ENCODE results near the gene NFATC2.

NFATC2 gene

DNA sequence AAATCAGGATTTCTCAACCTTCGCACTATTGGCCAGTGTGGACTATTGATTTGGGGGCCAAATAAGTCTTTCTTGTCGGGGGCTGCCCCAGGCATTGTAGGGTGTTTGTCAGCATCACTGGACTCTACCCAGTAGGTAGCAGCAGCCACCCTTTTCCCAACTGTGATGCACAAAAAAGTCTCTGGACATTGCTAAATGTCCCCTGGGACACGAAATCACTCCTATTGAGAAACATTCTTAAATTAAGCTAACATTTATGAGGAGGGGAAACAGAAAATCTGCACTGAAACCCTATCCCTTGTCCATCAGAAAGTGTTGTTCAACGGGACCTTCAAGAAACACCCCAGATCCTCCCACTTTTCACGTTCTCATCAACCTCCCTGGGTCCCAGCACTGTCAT lies 54.2 kb downstream of the NFATC2 start:
- DNase-seq (ENCODE audit: low read depth, low spot score): no peak
- CTCF ChIA-PET: interaction anchor here (1.3 kb wide), 1 partner anchor 106 kb away, joined by 3 read pairs; no protein-coding TSS in a partner anchor
- TF ChIP-seq, protein P1, sequence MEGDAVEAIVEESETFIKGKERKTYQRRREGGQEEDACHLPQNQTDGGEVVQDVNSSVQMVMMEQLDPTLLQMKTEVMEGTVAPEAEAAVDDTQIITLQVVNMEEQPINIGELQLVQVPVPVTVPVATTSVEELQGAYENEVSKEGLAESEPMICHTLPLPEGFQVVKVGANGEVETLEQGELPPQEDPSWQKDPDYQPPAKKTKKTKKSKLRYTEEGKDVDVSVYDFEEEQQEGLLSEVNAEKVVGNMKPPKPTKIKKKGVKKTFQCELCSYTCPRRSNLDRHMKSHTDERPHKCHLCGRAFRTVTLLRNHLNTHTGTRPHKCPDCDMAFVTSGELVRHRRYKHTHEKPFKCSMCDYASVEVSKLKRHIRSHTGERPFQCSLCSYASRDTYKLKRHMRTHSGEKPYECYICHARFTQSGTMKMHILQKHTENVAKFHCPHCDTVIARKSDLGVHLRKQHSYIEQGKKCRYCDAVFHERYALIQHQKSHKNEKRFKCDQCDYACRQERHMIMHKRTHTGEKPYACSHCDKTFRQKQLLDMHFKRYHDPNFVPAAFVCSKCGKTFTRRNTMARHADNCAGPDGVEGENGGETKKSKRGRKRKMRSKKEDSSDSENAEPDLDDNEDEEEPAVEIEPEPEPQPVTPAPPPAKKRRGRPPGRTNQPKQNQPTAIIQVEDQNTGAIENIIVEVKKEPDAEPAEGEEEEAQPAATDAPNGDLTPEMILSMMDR (IDR thresholded peaks at IDR 0.05; ENCODE audit: insufficient read depth, low read length, missing control alignments): no peak
- no peak overlapping the region for H3K4me3 ChIP-seq (ENCODE audit: low read depth, low read length)
- POLR2A ChIA-PET: no interaction called here

DNA sequence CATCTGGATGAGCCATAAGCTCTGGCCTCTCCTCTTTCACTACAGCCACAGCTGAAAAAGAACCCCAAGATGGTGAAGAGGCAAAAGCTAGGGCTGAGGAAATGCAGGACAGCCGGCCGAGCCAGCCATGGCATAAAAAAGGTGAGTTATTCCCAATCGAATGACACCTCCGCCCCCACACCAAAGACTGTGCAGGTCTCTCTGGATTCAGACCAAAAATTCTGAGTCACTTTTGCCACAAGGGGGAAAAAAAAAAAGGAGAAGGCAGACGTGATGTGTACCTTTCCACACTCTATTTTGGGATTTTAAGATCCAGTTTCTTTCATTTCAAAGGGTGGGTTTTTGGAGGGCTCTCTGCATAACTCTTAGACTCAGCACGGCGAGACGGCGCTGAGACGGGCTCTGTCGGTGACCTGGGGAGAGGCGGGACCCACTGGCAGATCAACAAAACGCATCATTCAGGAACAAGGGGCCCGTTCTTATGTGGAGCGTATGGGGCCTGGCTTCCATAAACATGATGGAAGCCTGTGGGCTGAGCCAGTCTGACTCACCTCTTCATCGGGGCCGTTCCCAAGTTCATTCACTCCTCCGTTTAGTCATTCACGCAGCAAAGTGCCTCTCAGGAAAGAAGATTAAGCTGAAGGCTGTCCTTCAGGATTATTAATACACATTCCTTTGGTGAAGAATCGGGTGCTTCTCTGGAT lies 54.8 kb downstream of the NFATC2 start:
- DNase-seq (ENCODE audit: low read depth, low spot score): no peak
- H3K4me3 ChIP-seq (ENCODE audit: low read depth, low read length): no peak overlapping the region
- CTCF ChIA-PET: interaction anchor here (1.0 to 2.2 kb wide), 3 partner anchors 13 to 107 kb away, joined by 3 to 9 read pairs (median 3); no protein-coding TSS in a partner anchor
- TF ChIP-seq, protein P1 (IDR thresholded peaks at IDR 0.05; ENCODE audit: insufficient read depth, low read length, missing control alignments): no peak
- POLR2A ChIA-PET: interaction anchor here (0.7 kb wide), 1 partner anchor 32 kb away, joined by 3 read pairs; no protein-coding TSS in a partner anchor

DNA sequence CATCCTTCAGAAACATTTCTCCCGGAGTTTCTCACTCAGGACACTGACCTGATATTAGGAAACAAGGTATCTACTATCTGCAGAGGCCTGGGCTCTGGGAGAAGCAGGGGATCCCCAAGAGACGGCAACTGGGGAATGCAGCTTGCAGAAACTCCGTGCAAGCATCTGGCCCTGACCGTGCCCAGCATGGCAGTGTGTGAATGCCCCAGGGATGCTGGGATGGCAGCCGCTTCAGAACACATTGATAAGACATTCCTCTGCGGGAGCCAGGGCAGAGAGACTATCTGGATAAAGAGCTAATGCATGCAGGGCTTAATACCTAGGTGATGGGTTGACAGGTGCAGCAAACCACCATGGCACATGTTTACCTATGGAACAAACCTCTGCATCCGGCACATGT lies 55.4 kb downstream of the NFATC2 start:
- no peak for DNase-seq (ENCODE audit: low read depth, low spot score)
- CTCF ChIA-PET: interaction anchor here (1.0 to 2.2 kb wide), 2 partner anchors 12 to 14 kb away, joined by 3 to 9 read pairs; no protein-coding TSS in a partner anchor
- TF ChIP-seq, protein P1 (IDR thresholded peaks at IDR 0.05; ENCODE audit: insufficient read depth, low read length, missing control alignments): no peak

DNA sequence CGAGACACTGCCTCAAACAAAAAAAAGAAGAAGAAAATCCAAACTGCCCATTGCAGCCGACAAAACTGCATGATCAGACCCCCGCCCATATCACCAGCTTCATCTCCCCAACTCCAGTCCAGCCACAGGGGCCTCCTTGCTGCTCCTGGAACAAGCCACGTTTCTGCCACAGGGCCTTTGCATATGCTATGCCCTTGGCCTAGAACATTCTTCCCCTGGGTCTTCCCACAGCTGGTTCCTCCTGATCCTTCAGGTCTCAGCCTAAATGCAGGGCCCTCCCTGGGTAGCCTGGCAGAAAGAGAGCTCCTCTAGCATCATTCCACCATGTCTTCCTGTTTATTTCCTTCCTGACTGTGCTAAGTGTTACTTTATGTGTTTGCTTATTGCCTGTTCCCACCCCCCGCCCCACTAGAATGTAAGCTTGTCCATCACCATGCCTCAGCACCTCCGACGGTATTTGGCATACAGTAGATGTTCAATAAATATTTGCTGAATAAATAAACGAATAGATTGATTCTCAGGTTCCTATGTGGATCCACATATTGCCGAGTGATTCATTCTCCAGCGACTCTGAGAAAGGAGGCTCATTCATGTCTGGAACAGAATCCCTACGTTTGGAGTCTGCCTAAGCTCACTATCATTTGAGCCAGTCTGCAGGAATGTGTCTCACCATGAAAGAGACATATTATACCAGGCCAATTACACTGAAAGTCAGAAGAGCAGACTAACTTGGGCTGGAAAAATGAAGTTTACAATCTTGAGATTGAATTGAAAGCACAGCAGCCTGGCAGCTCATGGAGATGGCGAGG lies 56.1 kb downstream of the NFATC2 start:
- no peak overlapping the region for H3K4me3 ChIP-seq (ENCODE audit: low read depth, low read length)
- ChIA-PET CTCF (interaction anchor here (1.5 to 2.2 kb wide), 2 partner anchors 11 to 71 kb away, joined by 3 to 9 read pairs; no protein-coding TSS in a partner anchor), POLR2A (interaction anchor here (1.1 kb wide), 1 partner anchor 39 kb away, joined by 4 read pairs; no protein-coding TSS in a partner anchor)
- TF ChIP-seq, protein P1 (IDR thresholded peaks at IDR 0.05; ENCODE audit: insufficient read depth, low read length, missing control alignments): no peak
- DNase-seq (ENCODE audit: low read depth, low spot score): no peak

More for the DNA sequence above, 55.4 kb downstream of the NFATC2 start:
- H3K4me3 ChIP-seq (ENCODE audit: low read depth, low read length): no peak overlapping the region
- POLR2A ChIA-PET: interaction anchor here (0.7 to 1.1 kb wide), 2 partner anchors 32 to 40 kb away, joined by 3 to 4 read pairs; no protein-coding TSS in a partner anchor

DNA sequence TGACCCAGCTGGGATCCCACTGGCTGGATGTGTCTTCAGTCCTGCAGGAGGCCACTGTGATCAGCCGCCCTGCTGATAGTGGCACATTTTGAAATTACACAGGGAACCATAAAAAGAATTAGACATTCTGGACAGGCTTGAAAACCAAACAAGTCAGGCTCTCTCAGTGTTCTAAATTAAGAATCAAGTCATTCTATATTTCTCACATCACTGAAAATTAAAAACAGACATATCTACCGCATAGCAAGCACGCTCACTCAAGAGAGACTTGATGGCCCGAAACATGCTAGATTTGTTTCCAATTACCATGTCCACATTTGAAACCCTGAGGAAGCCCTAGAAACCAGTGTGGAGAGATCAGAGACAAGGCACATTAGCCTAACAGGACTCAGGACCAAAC lies 57.7 kb downstream of the NFATC2 start:
- no peak overlapping the region for H3K4me3 ChIP-seq (ENCODE audit: low read depth, low read length)
- DNase-seq (ENCODE audit: low read depth, low spot score): no peak
- POLR2A ChIA-PET: no interaction called here
- TF ChIP-seq, protein P1 (IDR thresholded peaks at IDR 0.05; ENCODE audit: insufficient read depth, low read length, missing control alignments): no peak
- CTCF ChIA-PET: interaction anchor here (1.5 kb wide), 1 partner anchor 69 kb away, joined by 3 read pairs; no protein-coding TSS in a partner anchor
